DND-41 (cell line): ENCODE measurements around the gene GADL1.

Source experiments
- ATAC-seq: fragments of 200-7000 bp; cut with Tn5 transposase; 3 replicates; pipeline ENCODE4 v1.9.1; 2021; ENCODE audit warnings: low read depth; ENCODE audit not compliant: insufficient read depth
- DNase-seq: peaks from one replicate; pipeline ENCODE4 v3.0.0-alpha.2; 2020
- H2AFZ ChIP-seq: 2 replicates; pipeline ENCODE4 v1.6.0; 2012; ENCODE audit warnings: low read depth, low read length
- H3K27ac ChIP-seq: 2 replicates; pipeline ENCODE4 v1.5.1; 2012; ENCODE audit warnings: low read length, inconsistent platforms
- H3K27me3 ChIP-seq: fragments of 200-600 bp; sonication (generic); 2 replicates; pipeline ENCODE4 v1.6.0; 2012; ENCODE audit warnings: low read length, mild to moderate bottlenecking, inconsistent platforms; ENCODE audit not compliant: insufficient read depth, poor library complexity
- H3K36me3 ChIP-seq: 2 replicates; pipeline ENCODE4 v1.5.1; 2012; ENCODE audit warnings: low read length, inconsistent platforms; ENCODE audit not compliant: insufficient read depth
- H3K4me1 ChIP-seq: 2 replicates; pipeline ENCODE4 v1.5.1; 2012; ENCODE audit warnings: mild to moderate bottlenecking, low read length; ENCODE audit not compliant: insufficient read depth
- H3K4me2 ChIP-seq: 2 replicates; pipeline ENCODE4 v1.6.0; 2012; ENCODE audit warnings: mild to moderate bottlenecking, moderate library complexity, low read length, inconsistent platforms; ENCODE audit not compliant: insufficient read depth
- H3K4me3 ChIP-seq, 2 experiments: fragments of 200-600 bp in 1 of 2; shearing (Covaris generic) in 1 of 2; 2 replicates each; pipeline ENCODE4 v1.5.1; 2012 to 2016; ENCODE audit warnings: inconsistent platforms in 2 of 2, low read length in 2 of 2, mild to moderate bottlenecking in 2 of 2, low read depth in 1 of 2, moderate library complexity in 1 of 2
- H3K79me2 ChIP-seq: 2 replicates; pipeline ENCODE4 v1.6.0; 2012; ENCODE audit warnings: low read length, inconsistent platforms; ENCODE audit not compliant: insufficient read depth
- H3K9ac ChIP-seq: 2 replicates; pipeline ENCODE4 v1.6.0; 2012; ENCODE audit warnings: low read depth, mild to moderate bottlenecking, inconsistent platforms, low read length, moderate library complexity
- H3K9me3 ChIP-seq: 2 replicates; pipeline ENCODE4 v1.5.1; 2012; ENCODE audit warnings: low read length, moderate library complexity, mild to moderate bottlenecking, inconsistent platforms; ENCODE audit not compliant: insufficient read depth, severe bottlenecking
- H4K20me1 ChIP-seq: 2 replicates; pipeline ENCODE4 v1.6.0; 2012; ENCODE audit warnings: low read length; ENCODE audit not compliant: insufficient read depth
- CTCF ChIP-seq: IDR thresholded peaks from 2 replicates; pipeline ENCODE4 v1.5.1; 2012; ENCODE audit warnings: borderline replicate concordance, low read length, moderate library complexity, mild to moderate bottlenecking; ENCODE audit not compliant: poor library complexity, severe bottlenecking; ENCODE audit errors: extremely low read depth
- EZH2 ChIP-seq: IDR thresholded peaks from 3 replicates; pipeline ENCODE4 v1.6.1; 2012; ENCODE audit warnings: borderline replicate concordance, low read depth, mild to moderate bottlenecking, moderate library complexity, low read length, inconsistent platforms; ENCODE audit not compliant: severe bottlenecking

The GADL1 gene

GRCh38 chr3:30774062-30774461 lies 120.4 kb downstream of the GADL1 start:
- peaks cover 4% of the 10 kb centered on the region for H3K4me1 ChIP-seq
- H4K20me1 ChIP-seq: no peaks in the 10 kb centered on the region
- ATAC-seq (no peak), DNase-seq (no peak)
- H3K27me3 ChIP-seq: no peaks in the 10 kb centered on the region
- TF ChIP-seq EZH2 (no peak), CTCF (no peak)
- no peak overlapping the region for H3K4me3 ChIP-seq
- no peak overlapping the region for H3K27ac ChIP-seq
- H2AFZ ChIP-seq: no peak overlapping the region
- H3K79me2 ChIP-seq: no peaks in the 10 kb centered on the region
- no peak overlapping the region for H3K9ac ChIP-seq
- no peaks in the 10 kb centered on the region for H3K9me3 ChIP-seq
- H3K36me3 ChIP-seq: no peaks in the 10 kb centered on the region
- H3K4me2 ChIP-seq: no peak overlapping the region

- no peaks in the 10 kb centered on the region for H3K27me3 ChIP-seq
- H3K9ac ChIP-seq: no peak overlapping the region
- no peaks in the 10 kb centered on the region for H3K36me3 ChIP-seq
- H3K27ac ChIP-seq: no peak overlapping the region
- TF ChIP-seq CTCF: no peak
- no peaks in the 10 kb centered on the region for H4K20me1 ChIP-seq
- peaks cover 10% of the 10 kb centered on the region for H3K4me1 ChIP-seq
- H3K9me3 ChIP-seq: no peaks in the 10 kb centered on the region
- no peak for DNase-seq
- no peaks in the 10 kb centered on the region for H3K79me2 ChIP-seq
- ATAC-seq: no peak
- no peak overlapping the region for H3K4me2 ChIP-seq
- H2AFZ ChIP-seq: no peak overlapping the region
- H3K4me3 ChIP-seq: no peak overlapping the region
These were observed 124.1 kb downstream of the GADL1 start for GRCh38 chr3:30770387-30770786.

- ATAC-seq (peak; percentile 87), DNase-seq (peak; percentile 84)
- H3K79me2 ChIP-seq: no peaks in the 10 kb centered on the region
- peaks cover 10% of the 10 kb centered on the region for H3K4me1 ChIP-seq
- H3K36me3 ChIP-seq: no peaks in the 10 kb centered on the region
- peak; percentile 93 for TF ChIP-seq CTCF
- TF ChIP-seq EZH2: no peak
- no peak overlapping the region for H3K4me3 ChIP-seq
- H3K9me3 ChIP-seq: no peaks in the 10 kb centered on the region
- no peak overlapping the region for H2AFZ ChIP-seq
- no peaks in the 10 kb centered on the region for H3K27me3 ChIP-seq
- peak overlapping the region; percentile 34; the same call in 1 of the 2 replicates for H3K27ac ChIP-seq
- H4K20me1 ChIP-seq: no peaks in the 10 kb centered on the region
- H3K9ac ChIP-seq: no peak overlapping the region
- no peak overlapping the region for H3K4me2 ChIP-seq
These were observed 125.5 kb downstream of the GADL1 start for GRCh38 chr3:30768703-30769550.
